K562 (cell line): ENCODE data around the gene UNC45A. TPM values are rescaled to one million over a fixed set of nuclear protein-coding genes. Genes with fewer than 3 reads are reported as not detected.

Experiments used
- ASH1L ChIP-seq: fragments of 450-650 bp; IDR thresholded peaks from 2 replicates; pipeline ENCODE4 v1.6.1; 2018; ENCODE audit warnings: borderline replicate concordance, mild to moderate bottlenecking, low read depth; ENCODE audit not compliant: partially characterized antibody
- BACH1 ChIP-seq: fragments of 200-800 bp; sonication (Bioruptor generic); IDR thresholded peaks from 2 replicates; pipeline ENCODE4 v1.6.1; 2016; ENCODE audit warnings: missing genetic modification characterization, missing compliant biosample characterization
- CAMTA2 ChIP-seq: fragments of 250-450 bp; sonication (Bioruptor Pico); conservative IDR thresholded peaks from 2 replicates; pipeline ENCODE4 v1.5.1; 2022
- CBFB ChIP-seq: sonication (generic); formaldehyde crosslinking; IDR thresholded peaks from 2 replicates; pipeline ENCODE4 v1.4.0; 2020; ENCODE audit warnings: mild to moderate bottlenecking, missing genetic modification reagents
- CBX2 ChIP-seq: fragments of 200-600 bp; sonication (generic); IDR thresholded peaks from one replicate; pipeline ENCODE4 v1.6.1; 2012; ENCODE audit warnings: mild to moderate bottlenecking, low read length, inconsistent platforms; ENCODE audit not compliant: insufficient read depth, poor library complexity, severe bottlenecking
- CCNT2 ChIP-seq: IDR thresholded peaks from 2 replicates; pipeline ENCODE4 v1.6.1; 2011; ENCODE audit warnings: borderline replicate concordance, low read depth, mild to moderate bottlenecking, moderate library complexity, mixed read lengths, low read length; ENCODE audit not compliant: insufficient read length; ENCODE audit errors: extremely low read depth
- GTF2E2 ChIP-seq: fragments of 200-800 bp; sonication (Bioruptor generic); IDR thresholded peaks from 2 replicates; pipeline ENCODE4 v1.6.1; 2016; ENCODE audit warnings: missing genetic modification characterization, missing compliant biosample characterization
- HCFC1 ChIP-seq: IDR thresholded peaks from 2 replicates; pipeline ENCODE4 v1.6.1; 2012; ENCODE audit warnings: low read depth, low read length, improper control_type of control experiment
- HNRNPK ChIP-seq: fragments of 200-400 bp; formaldehyde crosslinking; IDR thresholded peaks from one replicate; pipeline ENCODE4 v1.6.1; 2018; ENCODE audit warnings: mild to moderate bottlenecking, low read depth, low read length; ENCODE audit not compliant: poor library complexity, severe bottlenecking
- KDM1A ChIP-seq, 2 experiments: fragments of 450-650 bp; IDR thresholded peaks; 2 replicates each; pipeline ENCODE4 v1.6.1; 2016; ENCODE audit warnings: mild to moderate bottlenecking in 2 of 2
- KHSRP ChIP-seq: fragments of 450-650 bp; IDR thresholded peaks from 2 replicates; pipeline ENCODE4 v1.6.1; 2017
- KLF10 ChIP-seq: fragments of 250-450 bp; sonication (Bioruptor Pico); IDR thresholded peaks from 2 replicates; pipeline ENCODE4 v1.6.1; 2021; ENCODE audit warnings: matching md5 sums
- PCBP1 ChIP-seq: fragments of 200-400 bp; formaldehyde crosslinking; IDR thresholded peaks from 2 replicates; pipeline ENCODE4 v1.6.1; 2018; ENCODE audit warnings: mild to moderate bottlenecking, low read depth, low read length; ENCODE audit not compliant: poor library complexity, severe bottlenecking
- PCBP2 ChIP-seq: fragments of 200-400 bp; formaldehyde crosslinking; IDR thresholded peaks from 2 replicates; pipeline ENCODE4 v1.6.1; 2018; ENCODE audit warnings: low read length, low read depth, mild to moderate bottlenecking, moderate library complexity; ENCODE audit not compliant: poor library complexity, severe bottlenecking
- PURB ChIP-seq: sonication (generic); formaldehyde crosslinking; IDR thresholded peaks from 2 replicates; pipeline ENCODE4 v1.9.0; 2021; ENCODE audit warnings: low read depth, mild to moderate bottlenecking, missing genetic modification reagents
- PYGO2 ChIP-seq: fragments of 450-650 bp; IDR thresholded peaks from 2 replicates; pipeline ENCODE4 v1.6.1; 2016; ENCODE audit warnings: mild to moderate bottlenecking, missing genetic modification characterization, moderate library complexity, missing compliant biosample characterization
- RB1 ChIP-seq: fragments of 450-650 bp; IDR thresholded peaks from 2 replicates; pipeline ENCODE4 v1.6.1; 2017; ENCODE audit warnings: low read depth, mild to moderate bottlenecking
- RHOXF2B ChIP-seq: fragments of 250-450 bp; sonication (Bioruptor Pico); conservative IDR thresholded peaks from 2 replicates; pipeline ENCODE4 v1.5.1; 2021
- SIN3A ChIP-seq, 2 experiments: fragments of 150-350 bp in 1 of 2; IDR thresholded peaks; 2 replicates each; pipeline ENCODE4 v1.6.1; 2011 to 2016; ENCODE audit warnings: borderline replicate concordance in 2 of 2, low read depth in 2 of 2, low read length in 2 of 2, mild to moderate bottlenecking in 2 of 2, moderate library complexity in 2 of 2; ENCODE audit not compliant: control insufficient read depth in 1 of 2
- SMAD3 ChIP-seq: fragments of 450-650 bp; formaldehyde crosslinking; conservative IDR thresholded peaks from 2 replicates; pipeline ENCODE4 v1.4.0; 2020; ENCODE audit warnings: mild to moderate bottlenecking
- TAL1 ChIP-seq: fragments of 450-650 bp; IDR thresholded peaks from 2 replicates; pipeline ENCODE4 v1.6.1; 2016; ENCODE audit warnings: mild to moderate bottlenecking
- TCF3 ChIP-seq: sonication (generic); formaldehyde crosslinking; IDR thresholded peaks from 2 replicates; pipeline ENCODE4 v1.4.0; 2020; ENCODE audit warnings: mild to moderate bottlenecking, missing genetic modification reagents
- TRIM24 ChIP-seq, 2 experiments: fragments of 450-650 bp; IDR thresholded peaks; 2 replicates each; pipeline ENCODE4 v1.6.1; 2016
- ZNF699 ChIP-seq: fragments of 250-450 bp; sonication (Bioruptor Pico); IDR thresholded peaks from 2 replicates; pipeline ENCODE4 v1.8.0; 2021; ENCODE audit warnings: mild to moderate bottlenecking, moderate library complexity; ENCODE audit not compliant: insufficient replicate concordance
- ZNF764 ChIP-seq: fragments of 250-450 bp; sonication (Bioruptor Pico); IDR thresholded peaks from 2 replicates; pipeline ENCODE4 v1.4.0; 2020; ENCODE audit warnings: low read depth, mild to moderate bottlenecking, moderate library complexity
- polyA plus RNA-seq, 8 experiments: library from polyadenylated mRNA; depleted of rRNA in 4 of 8; stranded (reverse) in 5 of 8; unstranded in 3 of 8; fragments of >200 nt; fragmentation: Nextera tagmentation in 2 of 8; fragmentation: Illumina TruSeq in 1 of 8; extraction: Ambion mirVana in 2 of 8; extraction: Trizol in 1 of 8; gene quantifications; 2 replicates each; pipeline versions ENCODE4 v1.2.1 to v1.2.3, GENCODE V29; 2011 to 2014; ENCODE audit warnings: inconsistent platforms in 1 of 8, missing spikeins in 1 of 8
- total RNA-seq, 7 experiments: library from RNA; depleted of rRNA in 6 of 7; stranded (reverse); fragments of >200 nt in 6 of 7; fragmentation: Illumina TruSeq in 2 of 7; extraction: Trizol in 2 of 7; gene quantifications; 2 replicates each; pipeline versions ENCODE4 v1.2.1 to v1.2.3, GENCODE V29; 2011 to 2021; ENCODE audit warnings: low replicate concordance in 1 of 7
- TF ChIP-seq, protein P1 (sequence below), 2 experiments: fragments of 200-800 bp in 1 of 2; sonication (Bioruptor generic) in 1 of 2; sonication (generic) in 1 of 2; formaldehyde crosslinking in 1 of 2; IDR thresholded peaks in 1 of 2; conservative IDR thresholded peaks in 1 of 2; 2 replicates each; pipeline versions ENCODE4 v1.5.0 to v1.6.1; 2016 to 2020; ENCODE audit warnings: missing compliant biosample characterization in 1 of 2, missing genetic modification characterization in 1 of 2, missing genetic modification reagents in 1 of 2

UNC45A gene
- total and polyA plus RNA-seq, 9 of the 15 experiments (the other 6 are each of a cell fraction or from before 2014, with no cell fraction given), result 22.4 to 79.3 (median 43.7) TPM

DNA sequence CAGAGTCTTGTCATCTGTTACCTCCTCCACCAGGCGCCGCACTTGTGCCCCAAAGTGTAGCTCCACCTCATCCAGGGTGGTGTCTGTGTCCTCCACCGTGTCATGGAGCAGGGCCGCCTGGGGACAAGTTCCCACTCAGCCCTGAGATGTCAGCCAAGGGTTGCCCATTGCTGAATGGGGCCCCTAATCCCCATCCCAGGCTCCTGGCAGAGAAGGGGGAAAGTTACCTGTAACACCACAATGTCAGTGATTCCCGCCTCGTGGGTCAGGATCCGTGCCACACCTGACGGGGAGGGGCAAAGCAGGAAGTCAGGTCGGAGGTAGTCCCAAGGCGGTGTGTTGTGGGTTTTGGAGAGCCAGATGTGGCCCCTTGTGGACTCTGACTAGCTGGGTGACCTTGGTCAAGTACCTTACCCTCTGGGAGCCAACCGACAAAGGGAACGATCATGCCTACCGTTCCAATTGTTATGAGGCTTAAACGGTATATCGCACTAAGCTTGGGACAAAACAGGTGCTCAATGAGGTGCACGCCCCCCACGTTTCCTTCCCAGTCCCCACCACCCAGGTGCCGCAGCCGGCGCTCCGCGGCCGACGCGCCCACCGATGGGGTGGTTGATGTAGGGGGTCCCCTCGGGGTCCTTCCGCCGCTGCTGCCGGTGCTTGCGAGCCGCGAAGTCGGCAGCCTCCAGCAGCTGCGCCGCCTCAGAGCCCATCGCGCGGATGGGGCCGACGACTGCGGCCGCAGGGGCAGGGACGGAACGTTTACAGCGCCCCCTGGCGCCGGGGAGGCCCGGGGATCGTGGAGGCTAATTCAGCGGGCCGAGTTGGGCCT lies 3.0 kb upstream of the UNC45A start, which contains the start of gene HDDC3 (continued):
- peak in 1 of 2 experiments; percentile 71; a peak in 2 of 4 replicates for TF ChIP-seq SIN3A (IDR thresholded peaks at IDR 0.05; ENCODE audit: borderline replicate concordance in 2 of 2, control insufficient read depth in 1 of 2, low read depth in 2 of 2, low read length in 2 of 2)
- TF ChIP-seq HCFC1, result peak; percentile 74
- no peak for TF ChIP-seq PYGO2
- TF ChIP-seq, protein P1, sequence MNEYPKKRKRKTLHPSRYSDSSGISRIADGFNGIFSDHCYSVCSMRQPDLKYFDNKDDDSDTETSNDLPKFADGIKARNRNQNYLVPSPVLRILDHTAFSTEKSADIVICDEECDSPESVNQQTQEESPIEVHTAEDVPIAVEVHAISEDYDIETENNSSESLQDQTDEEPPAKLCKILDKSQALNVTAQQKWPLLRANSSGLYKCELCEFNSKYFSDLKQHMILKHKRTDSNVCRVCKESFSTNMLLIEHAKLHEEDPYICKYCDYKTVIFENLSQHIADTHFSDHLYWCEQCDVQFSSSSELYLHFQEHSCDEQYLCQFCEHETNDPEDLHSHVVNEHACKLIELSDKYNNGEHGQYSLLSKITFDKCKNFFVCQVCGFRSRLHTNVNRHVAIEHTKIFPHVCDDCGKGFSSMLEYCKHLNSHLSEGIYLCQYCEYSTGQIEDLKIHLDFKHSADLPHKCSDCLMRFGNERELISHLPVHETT (CRISPR knock-in tag; conservative IDR thresholded peaks at IDR 0.05 in 1 of 2, IDR thresholded peaks at IDR 0.05 in 1 of 2), result no peak
- no peak for TF ChIP-seq SMAD3
- TF ChIP-seq KHSRP, result no peak
- no peak for TF ChIP-seq PURB (CRISPR knock-in tag)
- TF ChIP-seq TRIM24 (IDR thresholded peaks at IDR 0.05), result no peak
- no peak for TF ChIP-seq CBX2
- TF ChIP-seq BACH1, result no peak
- TF ChIP-seq TAL1, result no peak
- TF ChIP-seq PCBP2, result no peak
- TF ChIP-seq CCNT2, result peak; percentile 84
- no peak; a peak in 1 of 4 replicates for TF ChIP-seq KDM1A (IDR thresholded peaks at IDR 0.05)
- 0 out of 2 replicates have a peak, but pooled peaks have one; percentile 41 for TF ChIP-seq RHOXF2B (CRISPR knock-in tag)
- TF ChIP-seq CAMTA2 (CRISPR knock-in tag), result no peak
- no peak for TF ChIP-seq GTF2E2 (tag)
- no peak for TF ChIP-seq KLF10 (CRISPR knock-in tag)
- peak; percentile 24 for TF ChIP-seq PCBP1
- TF ChIP-seq ZNF699 (CRISPR knock-in tag), result no peak
- no peak for TF ChIP-seq ASH1L
- TF ChIP-seq ZNF764, result no peak
- no peak for TF ChIP-seq HNRNPK
- TF ChIP-seq CBFB (CRISPR knock-in tag), result no peak
- no peak; the same call in 1 of the 2 replicates for TF ChIP-seq TCF3 (CRISPR knock-in tag)
- TF ChIP-seq RB1, result peak; percentile 81
